ENCODE measurements around the gene KDM2B. TPM values are rescaled to one million over a fixed set of nuclear protein-coding genes. Genes with fewer than 3 reads are reported as not detected.

The KDM2B gene
- total RNA-seq, 1 experiment from 2014 or later = 15.5 TPM

DNA sequence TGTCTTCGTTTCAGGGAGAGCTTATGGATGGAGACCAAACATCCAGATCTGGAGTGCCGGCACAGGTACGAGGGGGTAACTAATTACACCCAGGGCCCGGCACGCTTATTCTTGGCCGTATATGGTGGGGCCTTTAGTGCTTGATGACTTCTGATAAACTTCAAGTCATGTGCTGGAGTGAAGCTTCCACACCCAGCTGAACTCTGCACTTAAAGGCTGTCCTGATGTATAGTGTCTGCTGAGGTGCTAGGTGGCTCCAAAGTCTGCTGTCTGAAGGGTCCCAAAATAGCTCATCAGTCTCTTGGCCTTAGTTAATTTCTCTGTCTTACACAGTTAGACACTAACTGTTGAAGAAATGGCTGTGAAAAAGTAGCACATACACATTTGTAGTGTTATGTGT, 163.0 kb downstream of the KDM2B start:
- CTCF ChIA-PET = no interaction called here

DNA sequence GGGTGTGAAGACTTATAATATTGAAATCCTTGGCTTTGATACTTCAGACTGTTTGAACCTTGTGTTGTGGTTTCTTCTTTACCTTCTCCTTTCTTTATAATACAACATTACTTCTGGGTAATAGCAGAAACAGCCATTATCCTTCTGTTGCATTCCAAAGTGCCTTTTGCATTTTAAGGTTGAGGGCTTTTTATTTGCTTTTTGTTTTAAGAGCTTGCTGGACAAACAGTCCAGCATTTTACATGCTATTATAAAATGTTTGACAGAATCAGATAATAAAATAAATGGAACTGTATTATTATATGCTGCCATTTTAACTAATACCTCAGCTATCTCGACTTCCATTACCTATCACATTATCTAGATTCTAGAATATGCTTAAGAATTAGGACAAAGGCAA, 166.9 kb downstream of the KDM2B start:
- intact Hi-C loops (cut with micrococcal nuclease) = no loop called here
- TF ChIP-seq, protein P1, sequence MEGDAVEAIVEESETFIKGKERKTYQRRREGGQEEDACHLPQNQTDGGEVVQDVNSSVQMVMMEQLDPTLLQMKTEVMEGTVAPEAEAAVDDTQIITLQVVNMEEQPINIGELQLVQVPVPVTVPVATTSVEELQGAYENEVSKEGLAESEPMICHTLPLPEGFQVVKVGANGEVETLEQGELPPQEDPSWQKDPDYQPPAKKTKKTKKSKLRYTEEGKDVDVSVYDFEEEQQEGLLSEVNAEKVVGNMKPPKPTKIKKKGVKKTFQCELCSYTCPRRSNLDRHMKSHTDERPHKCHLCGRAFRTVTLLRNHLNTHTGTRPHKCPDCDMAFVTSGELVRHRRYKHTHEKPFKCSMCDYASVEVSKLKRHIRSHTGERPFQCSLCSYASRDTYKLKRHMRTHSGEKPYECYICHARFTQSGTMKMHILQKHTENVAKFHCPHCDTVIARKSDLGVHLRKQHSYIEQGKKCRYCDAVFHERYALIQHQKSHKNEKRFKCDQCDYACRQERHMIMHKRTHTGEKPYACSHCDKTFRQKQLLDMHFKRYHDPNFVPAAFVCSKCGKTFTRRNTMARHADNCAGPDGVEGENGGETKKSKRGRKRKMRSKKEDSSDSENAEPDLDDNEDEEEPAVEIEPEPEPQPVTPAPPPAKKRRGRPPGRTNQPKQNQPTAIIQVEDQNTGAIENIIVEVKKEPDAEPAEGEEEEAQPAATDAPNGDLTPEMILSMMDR (IDR thresholded peaks at IDR 0.05; ENCODE audit: unreplicated experiment) = no peak
- Mint-ChIP-seq H3K4me3 (ENCODE audit: unreplicated experiment) (no peak overlapping the region), H3K27me3 (ENCODE audit: insufficient read depth, unreplicated experiment) (no peaks in the 10 kb centered on the region), H3K36me3 (ENCODE audit: insufficient read depth, unreplicated experiment) (peaks cover 54% of the 10 kb centered on the region), H3K4me1 (ENCODE audit: insufficient read depth, unreplicated experiment) (no peaks in the 10 kb centered on the region), H3K9me3 (ENCODE audit: unreplicated experiment) (no peaks in the 10 kb centered on the region), H3K27ac (ENCODE audit: low read depth, unreplicated experiment) (no peak overlapping the region)
- CTCF ChIA-PET = interaction anchor here (0.6 to 0.8 kb wide), 2 partner anchors 8 to 29 kb away, joined by 4 read pairs; no protein-coding TSS in a partner anchor
- no TSS peak for BruUV-seq (replicated peaks)
- POLR2A ChIA-PET = interaction anchor here (1.9 kb wide), 1 partner anchor 14 kb away, joined by 10 read pairs; the partner anchor contains the start of gene RNF34
- DNase-seq (ENCODE audit: unreplicated experiment) = no peak

More for the DNA sequence above, 163.0 kb downstream of the KDM2B start:
- Mint-ChIP-seq H3K4me3 (ENCODE audit: unreplicated experiment) (no peak overlapping the region), H3K27ac (ENCODE audit: low read depth, unreplicated experiment) (no peak overlapping the region), H3K27me3 (ENCODE audit: insufficient read depth, unreplicated experiment) (no peaks in the 10 kb centered on the region), H3K4me1 (ENCODE audit: insufficient read depth, unreplicated experiment) (no peaks in the 10 kb centered on the region), H3K9me3 (ENCODE audit: unreplicated experiment) (no peaks in the 10 kb centered on the region), H3K36me3 (ENCODE audit: insufficient read depth, unreplicated experiment) (peaks cover 78% of the 10 kb centered on the region)
- intact Hi-C loops (cut with micrococcal nuclease) = no loop called here
- POLR2A ChIA-PET = no interaction called here
- TF ChIP-seq, protein P1 (IDR thresholded peaks at IDR 0.05; ENCODE audit: unreplicated experiment) = no peak
- no TSS peak for BruUV-seq (replicated peaks)
- no peak for DNase-seq (ENCODE audit: unreplicated experiment)

DNA sequence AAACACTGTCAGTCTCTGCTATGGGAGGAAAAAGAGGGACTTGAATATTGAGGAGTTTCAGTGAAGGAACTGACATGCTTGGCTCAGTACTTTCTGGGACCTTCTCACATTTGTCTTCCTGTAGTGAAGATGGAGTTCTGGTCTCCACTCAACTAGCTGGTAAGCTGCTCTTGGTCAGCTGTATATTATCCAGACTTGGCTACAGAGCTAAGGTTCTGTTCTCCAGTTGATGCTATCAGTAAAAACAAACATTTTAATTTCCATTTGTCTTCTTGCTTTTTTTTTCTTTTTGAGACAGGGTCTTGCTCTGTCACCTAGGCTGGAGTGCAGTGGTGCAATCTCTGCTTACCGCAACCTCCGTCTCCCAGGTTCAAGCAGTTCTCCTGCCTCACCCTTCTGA, 175.6 kb downstream of the KDM2B start:
- ChIA-PET CTCF (interaction anchor here (0.7 kb wide), 3 partner anchors 9 to 468 kb away, joined by 3 to 4 read pairs (median 3); no protein-coding TSS in a partner anchor), POLR2A (interaction anchor here (1.1 to 1.6 kb wide), 3 partner anchors 16 to 54 kb away, joined by 3 to 4 read pairs (median 3); no protein-coding TSS in a partner anchor)
- DNase-seq (ENCODE audit: unreplicated experiment) = no peak
- intact Hi-C loops (cut with micrococcal nuclease) = no loop called here
- H3K9me3 Mint-ChIP-seq (ENCODE audit: unreplicated experiment) = no peaks in the 10 kb centered on the region
- no peaks in the 10 kb centered on the region for H3K27me3 Mint-ChIP-seq (ENCODE audit: insufficient read depth, unreplicated experiment)
- no peak overlapping the region for H3K27ac Mint-ChIP-seq (ENCODE audit: low read depth, unreplicated experiment)
- H3K4me1 Mint-ChIP-seq (ENCODE audit: insufficient read depth, unreplicated experiment) = peaks cover 14% of the 10 kb centered on the region
- H3K4me3 Mint-ChIP-seq (ENCODE audit: unreplicated experiment) = no peak overlapping the region
- TF ChIP-seq, protein P1 (IDR thresholded peaks at IDR 0.05; ENCODE audit: unreplicated experiment) = no peak
- BruUV-seq (replicated peaks) = no TSS peak
- H3K36me3 Mint-ChIP-seq (ENCODE audit: insufficient read depth, unreplicated experiment) = peaks cover 48% of the 10 kb centered on the region

DNA sequence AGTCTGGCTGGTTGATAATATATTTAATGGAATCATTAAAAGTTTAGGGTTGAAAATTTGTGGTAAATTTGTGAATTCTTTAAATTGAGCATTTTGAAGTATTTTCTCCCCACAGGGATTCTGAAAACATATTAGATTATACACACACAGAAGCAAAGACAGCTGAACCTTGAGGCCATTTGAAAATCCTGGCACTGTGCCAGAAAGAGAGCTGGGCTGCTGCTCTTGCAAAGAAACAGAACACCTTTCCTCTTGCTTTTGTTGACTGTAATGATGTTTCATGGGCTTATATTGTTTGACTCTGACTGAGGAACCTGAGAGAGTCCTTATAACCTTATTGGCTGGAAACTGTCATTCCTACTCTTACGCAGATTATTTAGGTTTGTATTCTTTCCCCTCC, 176.1 kb downstream of the KDM2B start:
- POLR2A ChIA-PET = interaction anchor here (1.1 to 1.6 kb wide), 3 partner anchors 16 to 53 kb away, joined by 3 to 4 read pairs (median 3); no protein-coding TSS in a partner anchor
- CTCF ChIA-PET = interaction anchor here (0.7 to 1.2 kb wide), 3 partner anchors 19 to 468 kb away, joined by 3 to 4 read pairs (median 3); no protein-coding TSS in a partner anchor
- peak; percentile 30 for DNase-seq (ENCODE audit: unreplicated experiment)
- no peak overlapping the region for H3K27ac Mint-ChIP-seq (ENCODE audit: low read depth, unreplicated experiment)
- TF ChIP-seq, protein P1 (IDR thresholded peaks at IDR 0.05; ENCODE audit: unreplicated experiment) = no peak
- peaks cover 48% of the 10 kb centered on the region for H3K36me3 Mint-ChIP-seq (ENCODE audit: insufficient read depth, unreplicated experiment)
- H3K9me3 Mint-ChIP-seq (ENCODE audit: unreplicated experiment) = no peaks in the 10 kb centered on the region
- no TSS peak for BruUV-seq (replicated peaks)
- intact Hi-C loops (cut with micrococcal nuclease) = loop anchor here (5.0 kb wide), 1 partner anchor 127 kb away; no protein-coding TSS in a partner anchor
- peaks cover 14% of the 10 kb centered on the region for H3K4me1 Mint-ChIP-seq (ENCODE audit: insufficient read depth, unreplicated experiment)
- H3K4me3 Mint-ChIP-seq (ENCODE audit: unreplicated experiment) = no peak overlapping the region
- no peaks in the 10 kb centered on the region for H3K27me3 Mint-ChIP-seq (ENCODE audit: insufficient read depth, unreplicated experiment)
